ENCODE data around the gene TBC1D22A.

The TBC1D22A gene

DNA sequence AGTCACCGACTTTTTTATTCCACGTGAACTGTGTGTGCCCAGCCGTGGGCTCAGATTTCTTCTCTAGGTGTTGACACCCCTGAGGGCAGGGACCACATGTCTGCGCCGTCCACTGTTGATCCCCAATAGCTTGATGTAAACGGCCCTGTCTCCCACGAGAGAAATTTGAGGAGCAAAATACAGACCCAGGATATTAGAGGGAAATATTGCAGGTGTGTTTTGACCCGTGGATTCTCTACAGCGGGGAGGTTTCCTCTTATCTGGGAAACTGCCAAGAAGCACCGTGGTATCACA is 437.5 kb downstream of the TBC1D22A start:
- Histone ChIP-seq H3K27ac (ENCODE audit: low read length) (no peak overlapping the region), H4K20me1 (ENCODE audit: insufficient read depth, low read length) (no peaks in the 10 kb centered on the region), H3K79me2 (ENCODE audit: low read length) (no peaks in the 10 kb centered on the region), H3K27me3 (replicated peaks; ENCODE audit: insufficient read depth, low read length) (peaks cover 12% of the 10 kb centered on the region; the same call in 1 of the 2 replicates), H3K9me2 (replicated peaks; ENCODE audit: insufficient read depth, low read length) (no peaks in the 10 kb centered on the region), H3K36me3 (replicated peaks; ENCODE audit: insufficient read depth, low read length) (no peaks in the 10 kb centered on the region), H3F3A (ENCODE audit: insufficient read depth, low read length) (no peaks in the 10 kb centered on the region), H3K4me1 (ENCODE audit: low read length) (no peaks in the 10 kb centered on the region), H3K4me2 (ENCODE audit: low read depth, low read length) (no peak overlapping the region), H3K9ac (ENCODE audit: low read length) (no peak overlapping the region), H3K9me3 (replicated peaks; ENCODE audit: insufficient read depth, low read length) (no peaks in the 10 kb centered on the region), H2AFZ (ENCODE audit: low read length) (no peak overlapping the region), H3K4me3 (ENCODE audit: low read length) (no peak overlapping the region)
- TF ChIP-seq, protein P1, sequence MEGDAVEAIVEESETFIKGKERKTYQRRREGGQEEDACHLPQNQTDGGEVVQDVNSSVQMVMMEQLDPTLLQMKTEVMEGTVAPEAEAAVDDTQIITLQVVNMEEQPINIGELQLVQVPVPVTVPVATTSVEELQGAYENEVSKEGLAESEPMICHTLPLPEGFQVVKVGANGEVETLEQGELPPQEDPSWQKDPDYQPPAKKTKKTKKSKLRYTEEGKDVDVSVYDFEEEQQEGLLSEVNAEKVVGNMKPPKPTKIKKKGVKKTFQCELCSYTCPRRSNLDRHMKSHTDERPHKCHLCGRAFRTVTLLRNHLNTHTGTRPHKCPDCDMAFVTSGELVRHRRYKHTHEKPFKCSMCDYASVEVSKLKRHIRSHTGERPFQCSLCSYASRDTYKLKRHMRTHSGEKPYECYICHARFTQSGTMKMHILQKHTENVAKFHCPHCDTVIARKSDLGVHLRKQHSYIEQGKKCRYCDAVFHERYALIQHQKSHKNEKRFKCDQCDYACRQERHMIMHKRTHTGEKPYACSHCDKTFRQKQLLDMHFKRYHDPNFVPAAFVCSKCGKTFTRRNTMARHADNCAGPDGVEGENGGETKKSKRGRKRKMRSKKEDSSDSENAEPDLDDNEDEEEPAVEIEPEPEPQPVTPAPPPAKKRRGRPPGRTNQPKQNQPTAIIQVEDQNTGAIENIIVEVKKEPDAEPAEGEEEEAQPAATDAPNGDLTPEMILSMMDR (IDR thresholded peaks at IDR 0.05; ENCODE audit: low read length), result no peak
- TF ChIP-seq EZH2 (optimal IDR thresholded peaks at IDR 0.05; ENCODE audit: low read depth, low read length) (no peak), EZH2phosphoT487 (IDR thresholded peaks at IDR 0.05; ENCODE audit: low read length) (no peak)
- no peak for DNase-seq

DNA sequence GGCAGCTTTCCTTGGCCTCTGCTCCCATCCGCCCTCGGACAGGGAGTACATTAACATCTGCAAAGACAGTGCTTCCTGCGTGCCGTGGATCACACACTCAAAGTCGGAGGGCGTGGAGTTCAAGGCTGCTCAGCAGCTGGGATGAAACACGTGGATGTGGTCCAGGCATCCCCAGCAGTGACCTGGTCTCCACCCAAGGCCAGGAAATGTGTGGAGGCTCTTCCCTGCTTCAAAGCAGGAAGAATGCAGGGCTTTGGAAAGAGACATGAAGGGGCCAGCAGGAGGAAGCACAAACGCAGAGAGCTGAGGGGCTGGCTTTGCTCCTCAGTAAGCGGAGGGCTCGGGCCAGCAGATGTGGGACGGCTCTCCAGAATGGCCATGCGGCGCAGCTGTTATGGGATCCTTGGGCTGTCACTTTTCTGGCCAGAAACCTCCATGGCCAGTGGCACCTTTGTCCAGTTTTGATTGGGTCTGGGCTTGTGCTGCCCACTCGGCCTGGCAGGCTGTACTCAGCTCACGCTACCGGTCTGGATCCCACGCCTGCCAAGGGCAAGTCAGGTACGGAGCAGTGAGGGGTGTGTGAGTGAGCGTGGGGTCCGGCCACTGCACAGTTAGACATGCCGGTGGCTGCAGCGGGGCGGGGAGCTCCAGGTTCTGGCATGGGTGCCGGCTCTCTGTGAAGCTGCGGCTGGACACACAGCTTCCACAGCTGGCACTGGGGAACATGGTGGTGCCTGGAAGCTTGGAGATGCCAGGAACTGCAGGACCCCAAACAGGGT is 438.0 kb downstream of the TBC1D22A start:
- no peak for DNase-seq
- H2AFZ ChIP-seq (ENCODE audit: low read length), result no peak overlapping the region
- no peak overlapping the region for H3K27ac ChIP-seq (ENCODE audit: low read length)
- no peaks in the 10 kb centered on the region for H3K9me3 ChIP-seq (replicated peaks; ENCODE audit: insufficient read depth, low read length)
- H3K36me3 ChIP-seq (replicated peaks; ENCODE audit: insufficient read depth, low read length), result no peaks in the 10 kb centered on the region
- no peaks in the 10 kb centered on the region for H3K9me2 ChIP-seq (replicated peaks; ENCODE audit: insufficient read depth, low read length)
- no peak overlapping the region for H3K4me3 ChIP-seq (ENCODE audit: low read length)
- peaks cover 9% of the 10 kb centered on the region; the same call in 1 of the 2 replicates for H3K27me3 ChIP-seq (replicated peaks; ENCODE audit: insufficient read depth, low read length)
- H3K4me2 ChIP-seq (ENCODE audit: low read depth, low read length), result no peak overlapping the region
- H3K4me1 ChIP-seq (ENCODE audit: low read length), result no peaks in the 10 kb centered on the region
- H4K20me1 ChIP-seq (ENCODE audit: insufficient read depth, low read length), result no peaks in the 10 kb centered on the region
- no peak overlapping the region for H3K9ac ChIP-seq (ENCODE audit: low read length)
- TF ChIP-seq, protein P1 (IDR thresholded peaks at IDR 0.05; ENCODE audit: low read length), result no peak
- TF ChIP-seq EZH2phosphoT487 (IDR thresholded peaks at IDR 0.05; ENCODE audit: low read length) (no peak), EZH2 (optimal IDR thresholded peaks at IDR 0.05; ENCODE audit: low read depth, low read length) (no peak)
- H3F3A ChIP-seq (ENCODE audit: insufficient read depth, low read length), result no peaks in the 10 kb centered on the region
- H3K79me2 ChIP-seq (ENCODE audit: low read length), result no peaks in the 10 kb centered on the region

DNA sequence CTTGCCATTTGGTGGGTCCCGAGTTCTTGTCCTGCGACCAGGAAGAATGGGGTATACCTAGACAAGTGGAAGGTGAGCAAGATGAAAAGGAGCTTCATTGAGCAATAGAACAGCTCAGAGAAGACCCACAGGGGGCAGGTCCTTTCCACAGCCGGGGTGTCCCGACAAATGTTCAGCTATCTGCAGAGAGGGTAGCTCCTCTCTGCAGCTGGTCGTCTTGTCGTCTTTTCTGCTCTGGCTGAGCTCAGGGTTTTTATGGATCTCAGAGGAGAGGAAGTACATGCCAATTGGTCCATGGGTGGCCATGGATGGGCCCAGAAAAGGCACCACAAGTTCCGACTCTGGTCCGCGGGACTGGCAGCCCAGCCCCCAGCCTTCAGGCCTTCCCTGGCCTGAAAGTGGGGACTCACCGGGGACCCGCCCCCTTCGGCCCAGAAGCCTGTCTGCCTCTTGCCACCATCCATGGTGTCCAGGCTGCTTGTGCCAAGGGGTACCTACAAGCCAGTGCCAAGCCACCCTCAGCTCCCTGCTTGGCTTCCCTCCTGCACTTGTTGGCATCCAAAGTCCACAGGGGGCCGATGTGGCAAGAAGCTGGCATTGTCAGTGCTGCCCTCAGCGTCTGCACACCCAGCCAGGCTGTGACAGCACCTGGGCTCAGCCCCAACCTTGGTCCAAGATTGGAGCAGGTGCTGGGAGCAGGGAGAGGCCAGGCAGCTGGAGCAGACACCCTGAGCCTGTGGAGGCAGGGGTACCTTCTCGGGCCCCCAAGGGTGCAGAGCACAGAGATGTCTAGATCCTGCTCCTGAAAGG is 438.9 kb downstream of the TBC1D22A start:
- DNase-seq, result no peak
- no peak overlapping the region for H3K4me3 ChIP-seq (ENCODE audit: low read length)
- H3K27me3 ChIP-seq (replicated peaks; ENCODE audit: insufficient read depth, low read length), result peaks cover 9% of the 10 kb centered on the region; the same call in 1 of the 2 replicates
- no peaks in the 10 kb centered on the region for H3K9me3 ChIP-seq (replicated peaks; ENCODE audit: insufficient read depth, low read length)
- H3K4me1 ChIP-seq (ENCODE audit: low read length), result no peaks in the 10 kb centered on the region
- TF ChIP-seq EZH2 (optimal IDR thresholded peaks at IDR 0.05; ENCODE audit: low read depth, low read length) (no peak), EZH2phosphoT487 (IDR thresholded peaks at IDR 0.05; ENCODE audit: low read length) (no peak)
- TF ChIP-seq, protein P1 (IDR thresholded peaks at IDR 0.05; ENCODE audit: low read length), result no peak
- H3K27ac ChIP-seq (ENCODE audit: low read length), result no peak overlapping the region
- H3K4me2 ChIP-seq (ENCODE audit: low read depth, low read length), result no peak overlapping the region
- no peak overlapping the region for H2AFZ ChIP-seq (ENCODE audit: low read length)
- no peaks in the 10 kb centered on the region for H3K9me2 ChIP-seq (replicated peaks; ENCODE audit: insufficient read depth, low read length)
- no peak overlapping the region for H3K9ac ChIP-seq (ENCODE audit: low read length)
- no peaks in the 10 kb centered on the region for H3K79me2 ChIP-seq (ENCODE audit: low read length)
- no peaks in the 10 kb centered on the region for H4K20me1 ChIP-seq (ENCODE audit: insufficient read depth, low read length)
- H3K36me3 ChIP-seq (replicated peaks; ENCODE audit: insufficient read depth, low read length), result no peaks in the 10 kb centered on the region
- no peaks in the 10 kb centered on the region for H3F3A ChIP-seq (ENCODE audit: insufficient read depth, low read length)
